CD14-positive monocyte (primary cell): Measurements from ENCODE around the gene RAC2. TPM values are rescaled to one million over a fixed set of nuclear protein-coding genes. Genes with fewer than 3 reads are reported as not detected.

ENCODE experiments used
- DNase-seq, 3 donors: peaks; one replicate each; pipeline ENCODE4 v3.0.0-alpha.2; 2011 to 2022
- H2AFZ ChIP-seq: 2 replicates; pipeline ENCODE4 v1.6.0; 2012; ENCODE audit warnings: mild to moderate bottlenecking, low read depth, low read length, inconsistent platforms; ENCODE audit not compliant: insufficient read depth, poor library complexity, severe bottlenecking
- H3K27ac ChIP-seq, 2 donors: 1 replicate in 1 of 2; 2 replicates in 1 of 2; pipeline ENCODE4 v1.5.1; 2012 to 2013; ENCODE audit warnings: low read length in 2 of 2, control low read depth in 1 of 2, inconsistent platforms in 1 of 2, low read depth in 1 of 2, mild to moderate bottlenecking in 1 of 2
- H3K27me3 ChIP-seq, 2 donors: one replicate each; pipeline versions ENCODE4 v1.6.0 to v1.6.1; 2011 to 2013; ENCODE audit warnings: low read length in 2 of 2; ENCODE audit not compliant: control insufficient read depth in 2 of 2, insufficient read depth in 2 of 2
- H3K36me3 ChIP-seq, 2 donors: replicated peaks in 1 of 2; 1 replicate in 1 of 2; 2 replicates in 1 of 2; pipeline versions ENCODE4 v1.5.1 to v1.6.1; 2012 to 2013; ENCODE audit warnings: low read length in 2 of 2, control low read depth in 1 of 2, inconsistent platforms in 1 of 2, mild to moderate bottlenecking in 1 of 2; ENCODE audit not compliant: insufficient read depth in 2 of 2, control insufficient read depth in 1 of 2
- H3K4me1 ChIP-seq, 2 donors: 1 replicate in 1 of 2; 2 replicates in 1 of 2; pipeline versions ENCODE4 v1.5.1 to v1.6.1; 2012 to 2013; ENCODE audit warnings: low read length in 2 of 2, control low read depth in 1 of 2, inconsistent platforms in 1 of 2, mild to moderate bottlenecking in 1 of 2, moderate library complexity in 1 of 2; ENCODE audit not compliant: insufficient read depth in 2 of 2, control insufficient read depth in 1 of 2
- H3K4me2 ChIP-seq: replicated peaks from 2 replicates; pipeline ENCODE3; 2012; ENCODE audit warnings: low read length, moderate library complexity, mild to moderate bottlenecking; ENCODE audit not compliant: poor library complexity, severe bottlenecking; ENCODE audit errors: extremely low read depth
- H3K4me3 ChIP-seq, 3 experiments: fragments of 200-600 bp in 1 of 3; sonication (generic) in 1 of 3; replicated peaks in 1 of 3; 1 replicate in 2 of 3; 2 replicates in 1 of 3; pipeline ENCODE4 v1.5.1; 2011 to 2013; ENCODE audit warnings: low read length in 3 of 3, mild to moderate bottlenecking in 3 of 3, control low read depth in 2 of 3, low read depth in 2 of 3, inconsistent platforms in 1 of 3, moderate library complexity in 1 of 3
- H3K79me2 ChIP-seq: 2 replicates; pipeline ENCODE4 v1.6.0; 2012; ENCODE audit warnings: mild to moderate bottlenecking, control low read depth, inconsistent platforms, low read length, moderate library complexity; ENCODE audit not compliant: insufficient read depth
- H3K9ac ChIP-seq: 2 replicates; pipeline ENCODE4 v1.6.0; 2017; ENCODE audit warnings: low read length, mild to moderate bottlenecking; ENCODE audit not compliant: insufficient read depth, poor library complexity, severe bottlenecking
- H3K9me3 ChIP-seq, 2 donors: replicated peaks in 1 of 2; 1 replicate in 1 of 2; 2 replicates in 1 of 2; pipeline versions ENCODE4 v1.5.1 to v1.6.1; 2012 to 2013; ENCODE audit warnings: low read length in 2 of 2, control low read depth in 1 of 2; ENCODE audit not compliant: control insufficient read depth in 1 of 2, insufficient read depth in 1 of 2
- H4K20me1 ChIP-seq: 2 replicates; pipeline ENCODE4 v1.6.0; 2012; ENCODE audit warnings: mild to moderate bottlenecking, low read length, control low read depth, moderate library complexity; ENCODE audit not compliant: insufficient read depth
- H3K27ac Mint-ChIP-seq, 7 donors: one replicate each; pipeline ENCODE4 v1.8.0; 2020; ENCODE audit warnings: mild to moderate bottlenecking in 7 of 7, mixed read lengths in 7 of 7, moderate library complexity in 6 of 7, inconsistent platforms in 2 of 7
- H3K27me3 Mint-ChIP-seq, 3 donors: one replicate each; pipeline ENCODE4 v1.8.0; 2021 to 2022; ENCODE audit warnings: low read depth in 3 of 3, mild to moderate bottlenecking in 3 of 3, mixed read lengths in 3 of 3, moderate library complexity in 3 of 3, inconsistent platforms in 1 of 3
- H3K36me3 Mint-ChIP-seq, 2 donors: one replicate each; pipeline ENCODE4 v1.8.0; 2020; ENCODE audit warnings: mixed read lengths in 2 of 2, inconsistent platforms in 1 of 2, mild to moderate bottlenecking in 1 of 2
- H3K4me1 Mint-ChIP-seq: one replicate; pipeline ENCODE4 v1.8.0; 2020; ENCODE audit warnings: mild to moderate bottlenecking, mixed read lengths
- H3K4me3 Mint-ChIP-seq, 2 donors: one replicate each; pipeline ENCODE4 v1.8.0; 2020; ENCODE audit warnings: mild to moderate bottlenecking in 2 of 2, mixed read lengths in 2 of 2, moderate library complexity in 1 of 2
- H3K9me3 Mint-ChIP-seq, 7 donors: one replicate each; pipeline ENCODE4 v1.8.0; 2020 to 2022; ENCODE audit warnings: mixed read lengths in 7 of 7, mild to moderate bottlenecking in 6 of 7, moderate library complexity in 6 of 7, inconsistent platforms in 2 of 7
- WGBS: methylation state at CpG from one replicate; pipeline ENCODE4 v1.1.5; 2013; ENCODE audit warnings: missing lambda C conversion rate; ENCODE audit not compliant: insufficient coverage; 5-methylcytosine and 5-hydroxymethylcytosine counted together
- intact Hi-C, 2 donors: fragments of 100-400 bp; cut with micrococcal nuclease; formaldehyde crosslinking; loops; one replicate each; pipeline versions ENCODE4 v1.15.0 to v1.15.1; 2023
- polyA plus RNA-seq, 3 donors: library from polyadenylated mRNA; depleted of rRNA in 1 of 3; unstranded in 2 of 3; stranded (reverse) in 1 of 3; fragments of 300-500 nt in 2 of 3; fragments of >200 nt in 1 of 3; fragmentation: Illumina TruSeq in 2 of 3; gene quantifications; 1 replicate in 2 of 3; 2 replicates in 1 of 3; pipeline ENCODE4 v1.2.3, GENCODE V29; 2012 to 2021
- TF ChIP-seq, protein P1 (sequence below): fragments of 200-600 bp; IDR thresholded peaks from one replicate; pipeline ENCODE4 v1.8.0; 2022; ENCODE audit warnings: antibody characterized with exemption, mild to moderate bottlenecking

RAC2 gene
- polyA plus RNA-seq, 3 donors: 360 to 529 (median 526) TPM

- Histone ChIP-seq H4K20me1 (no peaks in the 10 kb centered on the region), H3K27ac (no peak overlapping the region), H3K4me1 (no peaks in the 10 kb centered on the region), H2AFZ (no peak overlapping the region), H3K4me3 (no peak overlapping the region), H3K27me3 (no peaks in the 10 kb centered on the region), H3K36me3 (no peaks in the 10 kb centered on the region), H3K9me3 (no peaks in the 10 kb centered on the region), H3K79me2 (no peaks in the 10 kb centered on the region), H3K4me2 (no peak overlapping the region), H3K9ac (no peak overlapping the region)
- H3K4me3 Mint-ChIP-seq: no peak overlapping the region
- H3K9me3 Mint-ChIP-seq: peaks cover 0 to 2% (median 0%) of the 10 kb centered on the region in 7 donors
- no peak for DNase-seq
- WGBS: no CpG with 5 or more reads among the region's 6 CpGs
- H3K36me3 Mint-ChIP-seq: no peaks in the 10 kb centered on the region
- H3K4me1 Mint-ChIP-seq: no peaks in the 10 kb centered on the region
- H3K27me3 Mint-ChIP-seq: peaks cover 0 to 4% (median 3%) of the 10 kb centered on the region in 3 donors
- H3K27ac Mint-ChIP-seq: no peak overlapping the region
- intact Hi-C loops: no loop called here
- TF ChIP-seq, protein P1, sequence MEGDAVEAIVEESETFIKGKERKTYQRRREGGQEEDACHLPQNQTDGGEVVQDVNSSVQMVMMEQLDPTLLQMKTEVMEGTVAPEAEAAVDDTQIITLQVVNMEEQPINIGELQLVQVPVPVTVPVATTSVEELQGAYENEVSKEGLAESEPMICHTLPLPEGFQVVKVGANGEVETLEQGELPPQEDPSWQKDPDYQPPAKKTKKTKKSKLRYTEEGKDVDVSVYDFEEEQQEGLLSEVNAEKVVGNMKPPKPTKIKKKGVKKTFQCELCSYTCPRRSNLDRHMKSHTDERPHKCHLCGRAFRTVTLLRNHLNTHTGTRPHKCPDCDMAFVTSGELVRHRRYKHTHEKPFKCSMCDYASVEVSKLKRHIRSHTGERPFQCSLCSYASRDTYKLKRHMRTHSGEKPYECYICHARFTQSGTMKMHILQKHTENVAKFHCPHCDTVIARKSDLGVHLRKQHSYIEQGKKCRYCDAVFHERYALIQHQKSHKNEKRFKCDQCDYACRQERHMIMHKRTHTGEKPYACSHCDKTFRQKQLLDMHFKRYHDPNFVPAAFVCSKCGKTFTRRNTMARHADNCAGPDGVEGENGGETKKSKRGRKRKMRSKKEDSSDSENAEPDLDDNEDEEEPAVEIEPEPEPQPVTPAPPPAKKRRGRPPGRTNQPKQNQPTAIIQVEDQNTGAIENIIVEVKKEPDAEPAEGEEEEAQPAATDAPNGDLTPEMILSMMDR: no peak
Measured at GRCh38 chr22:37211866-37212173, 32.2 kb downstream of the RAC2 start.

DNA sequence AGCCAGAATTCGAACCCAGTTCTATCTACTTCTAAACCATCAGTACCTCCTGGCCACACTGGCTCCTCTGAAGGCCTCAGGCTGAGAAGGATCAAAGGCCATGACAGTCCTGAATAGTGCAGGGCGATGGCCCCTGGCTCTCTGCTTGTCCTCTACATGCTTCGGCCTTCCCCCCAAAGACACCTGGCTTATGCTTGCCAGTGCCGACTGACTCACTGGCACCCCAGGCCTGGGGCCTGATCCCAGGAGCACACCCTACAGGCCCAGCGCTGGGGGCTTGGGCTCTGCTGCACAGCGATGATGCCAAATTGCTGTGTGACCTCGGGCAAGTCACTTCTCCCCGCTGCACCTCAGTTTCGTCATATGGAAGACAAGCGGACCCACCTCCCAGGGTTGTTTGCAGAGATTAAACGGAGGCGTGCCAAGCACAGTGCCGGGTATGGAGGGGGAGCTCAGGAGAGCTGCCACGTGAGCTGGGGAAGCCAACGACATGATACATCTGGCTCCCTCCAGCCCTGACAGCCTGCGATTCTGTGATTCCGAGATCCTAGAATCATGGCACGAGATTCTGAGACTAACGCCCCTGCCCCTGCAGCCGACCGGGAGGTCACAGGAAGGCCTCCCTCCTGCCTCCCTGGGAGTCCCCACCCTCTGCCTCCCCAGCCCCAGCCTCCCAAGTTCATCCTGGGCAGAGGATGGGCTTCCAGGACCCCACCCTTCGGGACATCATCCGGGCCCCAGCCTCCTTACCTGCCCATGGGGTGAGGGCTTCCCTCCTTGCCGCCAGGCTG is 32.8 kb downstream of the RAC2 start:
- Mint-ChIP-seq H3K4me1 (no peaks in the 10 kb centered on the region), H3K9me3 (peaks cover 0 to 2% (median 0%) of the 10 kb centered on the region in 7 donors), H3K27me3 (peaks cover 2 to 3% (median 2%) of the 10 kb centered on the region in 3 donors), H3K36me3 (no peaks in the 10 kb centered on the region), H3K4me3 (no peak overlapping the region), H3K27ac (no peak overlapping the region)
- no peak for DNase-seq
- Histone ChIP-seq H3K4me3 (no peak overlapping the region), H2AFZ (no peak overlapping the region), H3K4me1 (no peaks in the 10 kb centered on the region), H3K27ac (no peak overlapping the region), H3K9me3 (no peaks in the 10 kb centered on the region), H3K79me2 (no peaks in the 10 kb centered on the region), H3K27me3 (no peaks in the 10 kb centered on the region), H3K36me3 (no peaks in the 10 kb centered on the region), H4K20me1 (no peaks in the 10 kb centered on the region), H3K9ac (no peak overlapping the region), H3K4me2 (no peak overlapping the region)
- WGBS: 95% methylated on average over 22 of the region's 24 CpGs
- TF ChIP-seq, protein P1: no peak
- intact Hi-C loops: no loop called here
